K562 (cell line): ENCODE results near the gene PSME4. TPM values are rescaled to one million over a fixed set of nuclear protein-coding genes. Genes with fewer than 3 reads are reported as not detected.

Source experiments
- ATAC-seq: fragments of 200-7000 bp; cut with Tn5 transposase; 3 replicates; pipeline ENCODE4 v1.9.1; 2020; ENCODE audit warnings: moderate library complexity
- BruUV-seq: library from RNA; stranded (reverse); fragments of 400-500 nt; replicated peaks from 2 replicates; lab custom pipeline; 2021; lab: Mats Ljungman, UMichigan
- CTCF ChIA-PET: fragments of 300-600 bp; formaldehyde crosslinking; extraction: SDS; loops from one replicate; lab custom pipeline; 2021; ENCODE audit warnings: low intra/inter-chr PET ratio; lab: Yijun Ruan, JAX
- POLR2A ChIA-PET: fragments of 300-600, 350-650 bp; sonication (Branson Sonifier 250); formaldehyde crosslinking; extraction: SDS; loops from one replicate; lab custom pipeline; 2021; ENCODE audit warnings: antibody characterized with exemption, inconsistent platforms; lab: Yijun Ruan, JAX
- DNase-seq, 4 experiments: peaks; one replicate each; pipeline versions ENCODE4 v3.0.0 to v3.0.0-alpha.2; 2011 to 2018; ENCODE audit warnings: low spot score in 3 of 4, mixed read lengths in 3 of 4; ENCODE audit errors: extremely low read depth in 1 of 4
- FAIRE-seq: peaks from 2 replicates; lab custom pipeline; 2011; peaks lifted over from hg19 to GRCh38; lab: Jason Lieb, UNC
- H2AFZ ChIP-seq: 2 replicates; pipeline ENCODE4 v1.6.0; 2011; ENCODE audit warnings: low read depth, low read length, control low read depth, inconsistent platforms
- H3K27ac ChIP-seq: fragments of 200-600 bp; 3 replicates; pipeline ENCODE4 v1.8.0; 2011; ENCODE audit warnings: low read depth, mild to moderate bottlenecking, control low read depth, inconsistent platforms, low read length, moderate library complexity, mixed read lengths; ENCODE audit errors: extremely low read depth
- H3K27me3 ChIP-seq, 2 experiments: fragments of 300-600 bp in 1 of 2; 2 replicates in 1 of 2; 3 replicates in 1 of 2; pipeline versions ENCODE4 v1.6.0 to v1.8.0; 2011; ENCODE audit warnings: inconsistent platforms in 2 of 2, low read length in 2 of 2, mild to moderate bottlenecking in 1 of 2, mixed read lengths in 1 of 2, moderate library complexity in 1 of 2; ENCODE audit not compliant: control insufficient read depth in 2 of 2, insufficient read depth in 2 of 2
- H3K36me3 ChIP-seq: fragments of 300-600 bp; 3 replicates; pipeline ENCODE4 v1.8.0; 2011; ENCODE audit warnings: mild to moderate bottlenecking, low read length, inconsistent platforms; ENCODE audit not compliant: control insufficient read depth, insufficient read depth
- H3K4me1 ChIP-seq, 2 experiments: fragments of 200-600 bp in 1 of 2; replicated peaks in 1 of 2; 2 replicates in 1 of 2; 3 replicates in 1 of 2; pipeline versions ENCODE4 v1.5.1 to v1.8.0; 2011; ENCODE audit warnings: inconsistent platforms in 2 of 2, low read length in 2 of 2, mild to moderate bottlenecking in 1 of 2, mixed read lengths in 1 of 2, moderate library complexity in 1 of 2; ENCODE audit not compliant: control insufficient read depth in 2 of 2, insufficient read depth in 2 of 2
- H3K4me2 ChIP-seq: 2 replicates; pipeline ENCODE4 v1.6.1; 2011; ENCODE audit warnings: low read length, control low read depth, inconsistent platforms, mixed read lengths; ENCODE audit not compliant: insufficient read depth
- H3K4me3 ChIP-seq: fragments of 200-600 bp; sonication (generic), shearing (Covaris generic); 2 replicates; pipeline ENCODE4 v1.5.1; 2016; ENCODE audit warnings: control low read depth, inconsistent platforms
- H3K79me2 ChIP-seq: fragments of 200-600 bp; 3 replicates; pipeline ENCODE4 v1.8.0; 2011; ENCODE audit warnings: low read length, inconsistent platforms; ENCODE audit not compliant: control insufficient read depth, insufficient read depth
- H3K9ac ChIP-seq, 2 experiments: 2 replicates each; pipeline versions ENCODE4 v1.6.0 to v1.6.1; 2011; ENCODE audit warnings: low read depth in 2 of 2, low read length in 2 of 2, control low read depth in 1 of 2, inconsistent platforms in 1 of 2, mild to moderate bottlenecking in 1 of 2, mixed read lengths in 1 of 2; ENCODE audit not compliant: insufficient read depth in 1 of 2
- H3K9me1 ChIP-seq: one replicate; pipeline ENCODE4 v1.6.0; 2011; ENCODE audit warnings: inconsistent platforms, mild to moderate bottlenecking, low read length, moderate library complexity; ENCODE audit not compliant: control insufficient read depth, insufficient read depth
- H3K9me3 ChIP-seq: replicated peaks from 2 replicates; pipeline ENCODE4 v1.5.1; 2011; ENCODE audit warnings: low read depth, low read length, inconsistent platforms; ENCODE audit not compliant: control insufficient read depth, insufficient read depth
- H4K20me1 ChIP-seq: replicated peaks from 2 replicates; pipeline ENCODE4 v1.6.1; 2011; ENCODE audit warnings: low read length, inconsistent platforms, mixed read lengths; ENCODE audit not compliant: control insufficient read depth, insufficient read depth
- FOXK2 ChIP-seq, 2 experiments: fragments of 450-650 bp; IDR thresholded peaks in 1 of 2; conservative IDR thresholded peaks in 1 of 2; 2 replicates each; pipeline ENCODE4 v1.6.1; 2016; ENCODE audit warnings: low read depth in 2 of 2, mild to moderate bottlenecking in 1 of 2
- PYGO2 ChIP-seq: fragments of 450-650 bp; IDR thresholded peaks from 2 replicates; pipeline ENCODE4 v1.6.1; 2016; ENCODE audit warnings: mild to moderate bottlenecking, missing genetic modification characterization, moderate library complexity, missing compliant biosample characterization
- ZNF717 ChIP-seq: fragments of 250-450 bp; sonication (Bioruptor Pico); IDR thresholded peaks from 2 replicates; pipeline ENCODE4 v1.5.0; 2021
- ZNF766 ChIP-seq: fragments of 200-800 bp; sonication (Bioruptor generic); conservative IDR thresholded peaks from 2 replicates; pipeline ENCODE4 v1.6.1; 2016; ENCODE audit warnings: missing genetic modification characterization, missing compliant biosample characterization
- WGBS: fragments of 100-300 bp; shearing (Covaris generic); methylation state at CpG from one replicate; pipeline ENCODE4 v1.1.6; 2016; ENCODE audit warnings: low coverage, mixed read lengths; ENCODE audit not compliant: insufficient coverage; ENCODE audit errors: missing lambda C conversion rate; 5-methylcytosine and 5-hydroxymethylcytosine counted together
- in situ Hi-C: fragments of 300-500 bp; cut with MboI; formaldehyde crosslinking; loops from 4 replicates; pipeline ENCODE4 v1.15.0; 2018; ENCODE audit warnings: inconsistent platforms, mixed read lengths
- intact Hi-C: fragments of 100-400 bp; cut with micrococcal nuclease; formaldehyde crosslinking; loops from 2 replicates; pipeline ENCODE4 v1.14.2; 2022
- polyA plus RNA-seq, 8 experiments: library from polyadenylated mRNA; depleted of rRNA in 4 of 8; stranded (reverse) in 5 of 8; unstranded in 3 of 8; fragments of >200 nt; fragmentation: Nextera tagmentation in 2 of 8; fragmentation: Illumina TruSeq in 1 of 8; extraction: Ambion mirVana in 2 of 8; extraction: Trizol in 1 of 8; gene quantifications; 2 replicates each; pipeline versions ENCODE4 v1.2.1 to v1.2.3, GENCODE V29; 2011 to 2014; ENCODE audit warnings: inconsistent platforms in 1 of 8, missing spikeins in 1 of 8
- total RNA-seq, 7 experiments: library from RNA; depleted of rRNA in 6 of 7; stranded (reverse); fragments of >200 nt in 6 of 7; fragmentation: Illumina TruSeq in 2 of 7; extraction: Trizol in 2 of 7; gene quantifications; 2 replicates each; pipeline versions ENCODE4 v1.2.1 to v1.2.3, GENCODE V29; 2011 to 2021; ENCODE audit warnings: low replicate concordance in 1 of 7
- TF ChIP-seq, protein P1 (sequence below): fragments of 250-450 bp; sonication (Bioruptor Pico); IDR thresholded peaks from 2 replicates; pipeline ENCODE4 v1.8.0; 2022; ENCODE audit warnings: moderate library complexity, mild to moderate bottlenecking, inconsistent platforms
- TF ChIP-seq, protein P2 (sequence below): fragments of 450-650 bp; IDR thresholded peaks from 2 replicates; pipeline ENCODE4 v1.6.1; 2016; ENCODE audit warnings: borderline replicate concordance

Gene PSME4
- total and polyA plus RNA-seq, 9 of the 15 experiments (the other 6 are each of a cell fraction or from before 2014, with no cell fraction given): 24.3 to 77.8 (median 40.5) TPM

DNA sequence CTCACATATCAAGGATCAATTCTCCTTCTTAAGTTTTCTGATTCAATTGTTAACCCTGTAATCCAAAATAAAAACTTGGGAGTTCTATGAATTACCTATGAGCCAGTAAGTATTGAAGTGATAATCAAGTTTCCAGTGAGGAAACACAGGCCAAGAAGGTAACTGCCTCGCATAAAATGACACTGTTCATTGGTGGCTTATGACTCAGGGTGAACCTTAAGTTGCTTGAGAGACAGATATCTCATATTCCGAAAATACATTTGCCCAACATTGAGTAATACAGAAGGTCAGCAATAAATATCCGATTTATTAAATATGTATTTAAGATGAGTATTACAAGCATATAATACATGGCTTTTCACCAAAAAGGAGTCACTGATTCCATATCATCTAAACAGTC, 31.9 kb downstream of the PSME4 start:
- H3K36me3 ChIP-seq: peaks cover 81% of the 10 kb centered on the region
- POLR2A ChIA-PET: no interaction called here
- H2AFZ ChIP-seq: no peak overlapping the region
- no peak for TF ChIP-seq FOXK2 (conservative IDR thresholded peaks at IDR 0.05 in 1 of 2, IDR thresholded peaks at IDR 0.05 in 1 of 2; ENCODE audit: low read depth in 2 of 2)
- TF ChIP-seq, protein P1, sequence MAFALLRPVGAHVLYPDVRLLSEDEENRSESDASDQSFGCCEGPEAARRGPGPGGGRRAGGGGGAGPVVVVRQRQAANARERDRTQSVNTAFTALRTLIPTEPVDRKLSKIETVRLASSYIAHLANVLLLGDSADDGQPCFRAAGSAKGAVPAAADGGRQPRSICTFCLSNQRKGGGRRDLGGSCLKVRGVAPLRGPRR (CRISPR knock-in tag): no peak
- TF ChIP-seq ZNF717 (CRISPR knock-in tag): no peak
- TF ChIP-seq, protein P2, sequence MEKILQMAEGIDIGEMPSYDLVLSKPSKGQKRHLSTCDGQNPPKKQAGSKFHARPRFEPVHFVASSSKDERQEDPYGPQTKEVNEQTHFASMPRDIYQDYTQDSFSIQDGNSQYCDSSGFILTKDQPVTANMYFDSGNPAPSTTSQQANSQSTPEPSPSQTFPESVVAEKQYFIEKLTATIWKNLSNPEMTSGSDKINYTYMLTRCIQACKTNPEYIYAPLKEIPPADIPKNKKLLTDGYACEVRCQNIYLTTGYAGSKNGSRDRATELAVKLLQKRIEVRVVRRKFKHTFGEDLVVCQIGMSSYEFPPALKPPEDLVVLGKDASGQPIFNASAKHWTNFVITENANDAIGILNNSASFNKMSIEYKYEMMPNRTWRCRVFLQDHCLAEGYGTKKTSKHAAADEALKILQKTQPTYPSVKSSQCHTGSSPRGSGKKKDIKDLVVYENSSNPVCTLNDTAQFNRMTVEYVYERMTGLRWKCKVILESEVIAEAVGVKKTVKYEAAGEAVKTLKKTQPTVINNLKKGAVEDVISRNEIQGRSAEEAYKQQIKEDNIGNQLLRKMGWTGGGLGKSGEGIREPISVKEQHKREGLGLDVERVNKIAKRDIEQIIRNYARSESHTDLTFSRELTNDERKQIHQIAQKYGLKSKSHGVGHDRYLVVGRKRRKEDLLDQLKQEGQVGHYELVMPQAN: no peak
- no peak for TF ChIP-seq ZNF766 (CRISPR knock-in tag)
- no peak for TF ChIP-seq PYGO2
- TF ChIP-seq, all 486 proteins: peak for 0
- WGBS: 89% methylated on average over 3 of the region's 3 CpGs
- DNase-seq: no peak
- FAIRE-seq: no peak
- no peak for ATAC-seq
- intact Hi-C loops: no loop called here
- Histone ChIP-seq H4K20me1 (no peaks in the 10 kb centered on the region), H3K9me1 (no peaks in the 10 kb centered on the region), H3K4me2 (no peak overlapping the region), H3K4me1 (no peaks in the 10 kb centered on the region), H3K27ac (no peak overlapping the region), H3K9ac (no peak overlapping the region), H3K27me3 (no peaks in the 10 kb centered on the region), H3K79me2 (peaks cover 17% of the 10 kb centered on the region; the same call in 2 of the 3 replicates), H3K4me3 (no peak overlapping the region), H3K9me3 (no peaks in the 10 kb centered on the region)
- in situ Hi-C loops: no loop called here
- CTCF ChIA-PET: no interaction called here
- no TSS peak for BruUV-seq
